OCI-LY7 (cell line): ENCODE data around the gene ACVR1.

Source experiments
- CTCF ChIP-seq: fragments of 200-600 bp; sonication (generic); conservative IDR thresholded peaks from 2 replicates; pipeline ENCODE4 v1.5.1; 2014; ENCODE audit warnings: mild to moderate bottlenecking, antibody characterized with exemption, low read length, moderate library complexity, mixed read lengths
- EZH2phosphoT487 ChIP-seq: fragments of 200-600 bp; sonication (generic); IDR thresholded peaks from 2 replicates; pipeline ENCODE4 v1.6.1; 2018; ENCODE audit warnings: low read depth, borderline replicate concordance, mild to moderate bottlenecking, mixed run types, antibody characterized with exemption, low read length, moderate library complexity, mixed read lengths

GRCh38 chr2:157891643-157892041 lies 15.5 kb upstream of the ACVR1 start:
- no peak for TF ChIP-seq CTCF
- TF ChIP-seq EZH2phosphoT487: no peak
